HG03469 (cell line): ENCODE results near the gene MRPL11.
"Not testable (repeated sequence)": the region's sequence is repeated elsewhere in the genome, so short reads cannot be mapped to it uniquely, and the experiment has no call there.

Experiments
- ATAC-seq: cut with Tn5 transposase; IDR thresholded peaks from one replicate; pipeline ENCODE4 v1.9.1; 2021; ENCODE audit warnings: mild to moderate bottlenecking, moderate library complexity, moderate number of reproducible peaks; ENCODE audit not compliant: unreplicated experiment

The MRPL11 gene

GRCh38 chr11:66467034-66467659 lies 28.5 kb upstream of the MRPL11 start:
- ATAC-seq, result peak; percentile 20

- ATAC-seq, result peak; percentile 41
Observed at GRCh38 chr11:66466225-66467033, 27.8 kb upstream of the MRPL11 start, which contains the start of gene PELI3. TSS of gene PELI3 (plus strand) at chr11:66466905. CDS start at chr11:66468129, 1,224 bp downstream.

DNA sequence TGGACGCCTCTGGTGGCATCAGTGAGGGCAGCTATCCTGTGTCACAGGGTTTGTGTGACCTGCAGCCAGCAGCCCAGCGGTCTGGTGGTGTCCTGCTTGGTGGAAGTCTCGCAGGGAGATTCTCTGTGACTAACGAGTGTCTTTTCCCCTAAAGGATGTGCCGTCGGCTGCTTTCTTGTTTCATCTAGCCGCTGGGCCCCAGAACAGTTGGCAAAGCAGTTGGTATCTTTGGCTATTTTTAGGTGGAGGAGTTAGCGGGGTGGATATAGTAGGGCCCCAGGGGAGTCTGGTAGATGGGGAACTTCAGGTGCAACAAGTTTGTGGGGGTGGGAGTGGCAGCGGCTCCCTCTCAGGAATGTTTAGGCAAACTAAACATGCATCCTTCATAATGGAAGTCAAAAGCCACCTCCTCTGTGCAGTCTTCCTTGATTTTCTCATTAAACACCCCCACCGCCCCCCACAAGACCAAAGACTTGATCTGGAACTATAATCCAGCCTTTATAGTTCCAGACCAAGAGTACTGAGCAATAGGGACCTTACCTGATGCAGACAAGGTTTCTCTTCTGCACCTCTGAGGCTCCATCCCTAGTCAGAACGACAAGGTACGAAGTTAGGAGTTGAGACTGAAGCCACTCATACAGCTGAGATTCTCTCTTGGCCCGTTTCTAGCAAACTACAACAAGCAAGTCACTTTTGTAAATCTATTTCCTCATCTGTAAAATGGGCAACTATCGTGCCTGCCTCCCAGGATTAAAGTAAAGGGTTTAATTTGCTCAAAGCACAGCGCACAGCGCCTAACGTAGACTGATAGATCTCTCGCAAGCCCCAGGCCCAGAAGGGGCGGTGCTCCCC lies 27.0 kb upstream of the MRPL11 start:
- ATAC-seq, result no peak

DNA sequence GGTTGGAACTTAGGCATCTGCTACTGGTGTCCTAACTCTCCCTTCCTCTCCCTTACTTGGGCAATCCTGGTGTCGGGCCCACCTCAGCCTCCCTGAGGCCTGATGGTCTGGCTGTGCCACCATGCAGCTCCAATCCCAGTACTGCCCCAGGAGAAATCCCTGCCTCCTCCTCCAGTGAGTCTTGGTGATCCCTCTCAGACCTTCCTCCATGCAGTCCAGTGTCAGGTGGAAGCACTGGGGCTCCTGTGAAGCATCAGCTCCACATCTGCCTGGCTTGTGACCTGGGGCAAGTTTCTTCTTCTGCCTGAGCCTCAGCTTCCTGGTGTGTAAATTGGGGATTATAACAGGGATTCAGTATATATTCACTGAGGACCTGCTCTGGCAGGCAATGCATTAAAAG lies 26.3 kb upstream of the MRPL11 start:
- ATAC-seq, result no peak

GRCh38 chr11:66464116-66464515 lies 25.5 kb upstream of the MRPL11 start:
- not testable (repeated sequence) for ATAC-seq

GRCh38 chr11:66462911-66463310 lies 24.3 kb upstream of the MRPL11 start:
- no peak for ATAC-seq

- ATAC-seq, result no peak
Observed at GRCh38 chr11:66462010-66462409, 23.4 kb upstream of the MRPL11 start.

DNA sequence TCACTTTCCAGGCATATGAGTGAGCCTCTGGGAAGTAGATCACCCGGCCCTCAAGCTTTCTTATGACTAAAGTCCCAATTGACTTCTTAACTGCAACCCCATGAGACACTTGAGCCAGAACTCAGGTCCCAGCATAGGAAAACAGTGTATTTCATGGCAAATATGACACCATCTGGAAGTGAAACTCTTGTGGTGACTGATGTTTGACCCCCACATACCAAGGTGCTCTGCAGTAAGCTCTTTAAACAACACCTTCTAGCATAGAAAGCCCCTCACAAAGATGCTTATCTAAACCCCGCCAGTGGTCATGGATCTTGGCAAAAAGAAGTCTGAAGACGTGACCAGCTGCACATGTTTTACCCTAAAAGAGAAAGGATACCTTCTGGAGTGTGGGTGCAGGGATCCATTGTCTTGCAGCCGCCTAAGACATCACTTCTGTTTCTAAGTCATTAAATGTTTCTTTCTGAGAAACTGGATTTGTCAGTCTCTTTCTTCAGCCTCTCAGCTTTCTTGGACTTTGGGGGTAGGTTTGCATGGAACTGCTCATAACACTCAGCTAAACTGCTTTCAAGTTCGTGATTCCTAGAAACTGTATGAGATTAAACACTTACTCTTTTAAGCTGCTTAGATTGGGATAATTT lies 20.6 kb upstream of the MRPL11 start:
- ATAC-seq, result no peak

DNA sequence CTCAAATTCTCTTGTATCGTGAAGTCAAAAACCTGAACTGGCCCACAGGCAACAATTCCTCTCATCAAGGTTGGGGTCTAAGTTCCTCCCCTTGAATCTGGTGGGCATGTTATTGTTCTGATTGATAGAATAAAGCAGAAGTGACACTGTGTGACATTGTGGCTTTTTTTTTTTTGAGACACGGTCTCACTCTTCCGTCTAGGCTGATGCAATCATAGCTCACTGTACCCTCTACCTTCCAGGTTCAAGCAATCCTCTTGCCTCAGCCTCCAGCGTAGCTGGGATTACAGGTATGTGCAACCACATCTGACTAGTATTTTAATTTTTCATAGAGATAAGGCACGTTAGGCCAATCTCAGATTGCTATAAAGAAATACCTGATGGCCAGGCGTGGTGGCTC lies 19.2 kb upstream of the MRPL11 start:
- no peak for ATAC-seq

- ATAC-seq, result no peak
Observed at GRCh38 chr11:66454828-66455227, 16.2 kb upstream of the MRPL11 start.

DNA sequence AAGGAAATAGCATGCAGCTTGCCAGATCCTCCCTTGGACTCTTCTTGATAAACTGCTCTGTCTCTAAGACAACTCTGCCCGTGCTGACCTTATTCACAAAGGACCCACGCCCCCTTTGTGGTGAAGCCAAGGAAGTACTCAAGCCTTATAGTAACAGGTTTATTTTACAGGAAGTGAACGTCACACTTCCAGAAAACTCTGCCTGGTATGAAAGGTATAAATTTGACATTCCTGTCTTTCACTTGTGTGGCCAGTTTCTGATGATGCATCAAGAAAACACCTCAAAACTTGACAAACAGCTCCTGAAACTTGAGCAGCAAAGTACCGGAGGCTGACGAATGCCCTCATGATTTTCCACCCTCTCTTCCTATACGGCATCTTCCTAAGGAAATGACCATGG lies 15.6 kb upstream of the MRPL11 start:
- no peak for ATAC-seq

- ATAC-seq, result no peak
Observed at GRCh38 chr11:66451663-66452062, 13.0 kb upstream of the MRPL11 start.

GRCh38 chr11:66450560-66450959 lies 11.9 kb upstream of the MRPL11 start:
- ATAC-seq, result no peak

DNA sequence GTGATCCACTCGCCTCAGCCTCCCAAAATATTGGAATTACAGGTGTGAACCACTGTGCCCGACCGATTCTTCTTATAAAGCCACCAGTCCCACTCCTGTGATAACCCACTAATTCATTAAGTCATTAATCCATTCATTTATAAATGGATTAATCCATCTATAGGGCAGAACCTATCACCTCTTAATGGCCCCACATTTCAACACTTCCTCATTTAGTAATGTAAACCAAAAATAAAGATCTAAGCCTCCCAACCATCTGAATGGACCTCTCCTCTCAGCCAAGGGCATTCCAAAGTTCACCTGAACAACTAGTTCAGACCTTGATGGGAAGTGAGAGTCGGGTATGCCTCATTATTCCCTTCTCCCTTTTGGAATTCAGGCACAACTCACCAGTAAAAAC lies 9.9 kb upstream of the MRPL11 start:
- no peak for ATAC-seq

DNA sequence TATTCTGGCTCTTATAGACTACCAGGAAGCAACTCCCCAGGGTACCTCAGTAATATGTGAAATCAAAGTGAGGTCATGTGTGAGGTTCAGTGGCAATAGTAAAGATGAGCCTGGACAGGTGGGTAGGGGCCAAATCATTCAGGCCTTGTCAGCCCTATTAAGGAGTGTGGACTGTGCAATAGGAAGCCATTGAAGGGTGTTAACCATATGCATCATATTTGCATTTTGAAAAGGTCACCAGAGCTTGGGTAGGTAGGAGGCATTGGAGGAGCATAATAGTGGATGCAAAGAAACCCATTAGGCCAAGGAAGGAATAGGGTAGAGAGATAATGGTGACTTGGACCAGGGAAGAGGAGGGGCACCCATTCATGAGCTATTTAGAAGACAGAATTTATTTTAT lies 8.4 kb upstream of the MRPL11 start:
- no peak for ATAC-seq

DNA sequence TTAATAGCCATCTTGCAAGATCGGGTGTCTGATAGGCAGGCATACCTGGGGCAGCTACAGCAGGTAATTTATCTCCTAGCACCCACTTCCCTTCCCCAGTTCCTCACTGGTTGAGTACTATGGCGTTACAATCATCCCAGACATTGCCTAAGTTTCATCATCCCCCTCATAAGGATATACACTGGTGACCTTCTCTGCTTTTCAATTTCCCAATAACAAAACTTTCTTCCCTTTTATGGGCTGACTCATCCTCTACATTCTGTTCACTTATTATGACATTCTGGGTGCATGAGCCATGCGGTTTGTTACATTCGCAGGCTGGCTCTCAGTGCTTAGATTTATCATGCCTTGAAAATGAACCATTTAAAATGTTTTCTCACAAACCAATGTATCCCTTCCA lies 5.0 kb upstream of the MRPL11 start:
- ATAC-seq, result no peak

DNA sequence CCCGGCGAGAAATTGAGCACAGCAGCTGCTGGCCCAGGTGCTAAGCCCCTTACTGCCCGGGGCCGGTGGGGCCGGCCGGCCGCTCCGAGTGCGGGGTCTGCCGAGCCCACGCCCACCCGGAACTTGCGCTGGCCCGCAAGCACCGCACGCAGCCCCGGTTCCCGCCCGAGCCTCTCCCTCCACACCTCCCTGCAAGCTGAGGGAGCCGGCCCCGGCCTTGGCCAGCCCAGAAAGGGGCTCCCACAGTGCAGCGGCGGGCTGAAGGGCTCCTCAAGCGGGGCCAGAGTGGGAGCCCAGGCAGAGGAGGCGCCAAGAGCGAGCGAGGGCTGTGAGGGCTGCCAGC lies 2.3 kb upstream of the MRPL11 start:
- ATAC-seq, result not testable (repeated sequence)

DNA sequence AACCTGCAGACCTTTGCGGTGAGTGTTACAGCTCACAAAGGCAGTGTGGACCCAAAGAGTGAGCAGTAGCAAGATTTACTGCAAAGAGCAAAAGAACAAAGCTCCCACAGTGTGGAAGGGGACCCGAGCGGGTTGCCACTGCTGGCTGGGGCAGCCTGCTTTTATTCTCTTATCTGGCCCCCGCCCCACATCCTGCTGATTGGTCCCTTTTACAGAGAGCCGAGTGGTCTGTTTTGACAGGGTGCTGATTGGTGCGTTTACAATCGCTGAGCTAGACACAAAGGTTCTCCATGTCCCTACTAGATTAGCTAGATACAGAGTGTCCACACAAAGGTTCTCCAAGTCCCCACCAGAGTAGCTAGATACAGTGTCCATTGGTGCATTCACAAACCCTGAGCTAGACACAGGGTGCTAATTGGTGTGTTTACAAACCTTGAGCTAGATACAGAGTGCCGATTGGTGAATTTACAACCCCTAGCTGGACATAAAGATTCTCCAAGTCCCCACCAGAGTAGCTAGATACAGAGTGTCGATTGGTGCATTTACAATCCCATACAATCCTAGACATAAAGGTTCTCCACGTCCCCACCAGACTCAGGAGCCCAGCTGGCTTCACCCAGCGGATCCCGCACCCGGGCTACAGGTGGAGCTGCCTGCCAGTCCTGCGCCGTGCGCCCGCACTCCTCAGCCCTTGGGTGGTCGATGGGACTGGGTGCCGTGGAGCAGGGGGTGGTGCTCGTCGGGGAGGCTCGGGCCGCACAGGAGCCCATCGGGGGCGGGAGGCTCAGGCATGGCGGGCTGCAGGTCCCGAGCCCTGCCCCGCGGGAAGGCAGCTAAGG lies 1.7 kb upstream of the MRPL11 start:
- ATAC-seq, result not testable (repeated sequence)

- no peak for ATAC-seq
Observed at GRCh38 chr11:66437979-66438503, 607 bp downstream of the MRPL11 start.

DNA sequence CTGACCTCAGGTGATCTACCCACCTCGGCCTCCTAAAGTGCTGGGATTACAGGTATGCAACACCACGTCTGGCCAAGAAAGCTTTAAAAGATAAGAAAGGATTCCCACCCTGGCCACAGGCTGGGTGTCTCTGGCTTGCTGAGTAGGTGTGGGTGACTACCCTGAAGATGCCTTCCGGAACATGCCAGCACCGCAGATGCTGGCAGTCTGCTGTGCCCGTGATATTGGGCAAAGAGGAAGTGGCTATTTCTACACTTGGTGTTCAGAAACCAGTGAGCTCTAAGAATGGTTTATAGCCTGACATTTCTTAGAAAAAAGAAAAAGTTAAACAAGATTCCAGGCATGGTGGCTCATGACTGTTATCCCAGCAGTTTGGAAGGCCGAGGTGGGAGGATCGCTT lies 6.1 kb downstream of the MRPL11 start:
- no peak for ATAC-seq
